Measurements from ENCODE around the gene TANGO2.
A peak's percentile ranks its signal among the peaks of the same experiment; 100 is the strongest.

The TANGO2 gene

DNA sequence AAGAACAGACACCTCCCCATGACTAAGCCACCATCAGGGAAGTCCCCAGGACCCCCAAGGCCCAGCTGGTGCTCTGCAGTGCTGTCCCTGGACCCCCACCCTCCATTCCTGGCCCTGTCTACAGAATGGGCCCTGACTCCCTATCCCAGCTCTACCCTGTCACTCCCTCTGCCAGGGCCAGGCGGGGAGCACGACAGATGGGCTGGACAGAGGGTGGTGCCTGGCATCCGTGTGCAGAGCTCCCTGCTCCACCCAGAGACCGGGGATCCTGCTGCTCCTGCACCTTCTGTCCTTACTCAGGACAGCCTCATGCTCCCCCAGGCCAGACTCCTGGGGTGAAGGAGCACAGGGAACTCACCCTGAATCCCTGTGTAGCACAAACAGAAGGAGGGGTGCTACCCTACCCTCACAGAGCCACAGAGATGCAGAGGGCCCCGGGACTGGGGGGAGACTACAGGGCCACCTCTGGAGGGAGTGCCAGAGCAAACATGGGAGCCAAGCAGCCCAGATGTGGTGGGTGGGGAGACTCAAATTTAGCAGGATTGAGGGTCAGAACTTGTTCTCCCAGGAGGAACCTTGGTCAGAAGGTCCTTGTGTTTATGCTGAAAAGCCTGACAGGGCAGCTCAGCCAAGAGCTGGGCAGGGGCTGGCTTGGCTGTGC is 6.3 kb upstream of the TANGO2 start:
- no peak for DNase-seq

DNA sequence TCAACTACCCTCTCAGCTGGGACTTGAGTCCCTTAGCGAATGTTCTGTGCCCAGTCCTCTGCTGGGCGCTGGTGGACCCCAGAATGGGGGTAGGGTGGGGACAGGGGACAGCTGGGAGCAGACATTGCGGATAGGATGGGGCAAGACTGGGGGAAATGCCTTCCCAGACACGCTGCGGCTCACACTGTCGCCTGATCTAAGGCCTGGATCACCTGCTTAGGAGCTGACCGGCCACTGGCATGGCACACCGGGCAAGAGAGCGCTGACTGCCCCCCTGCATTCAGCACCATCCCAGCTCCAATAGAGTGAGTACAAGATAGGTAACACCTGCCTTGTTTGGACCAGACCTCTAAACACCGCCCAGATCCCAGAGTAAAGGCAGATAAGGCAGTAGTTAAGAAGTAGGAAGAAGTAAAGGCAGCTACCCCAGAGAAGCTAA is 5.7 kb upstream of the TANGO2 start:
- DNase-seq, result no peak

DNA sequence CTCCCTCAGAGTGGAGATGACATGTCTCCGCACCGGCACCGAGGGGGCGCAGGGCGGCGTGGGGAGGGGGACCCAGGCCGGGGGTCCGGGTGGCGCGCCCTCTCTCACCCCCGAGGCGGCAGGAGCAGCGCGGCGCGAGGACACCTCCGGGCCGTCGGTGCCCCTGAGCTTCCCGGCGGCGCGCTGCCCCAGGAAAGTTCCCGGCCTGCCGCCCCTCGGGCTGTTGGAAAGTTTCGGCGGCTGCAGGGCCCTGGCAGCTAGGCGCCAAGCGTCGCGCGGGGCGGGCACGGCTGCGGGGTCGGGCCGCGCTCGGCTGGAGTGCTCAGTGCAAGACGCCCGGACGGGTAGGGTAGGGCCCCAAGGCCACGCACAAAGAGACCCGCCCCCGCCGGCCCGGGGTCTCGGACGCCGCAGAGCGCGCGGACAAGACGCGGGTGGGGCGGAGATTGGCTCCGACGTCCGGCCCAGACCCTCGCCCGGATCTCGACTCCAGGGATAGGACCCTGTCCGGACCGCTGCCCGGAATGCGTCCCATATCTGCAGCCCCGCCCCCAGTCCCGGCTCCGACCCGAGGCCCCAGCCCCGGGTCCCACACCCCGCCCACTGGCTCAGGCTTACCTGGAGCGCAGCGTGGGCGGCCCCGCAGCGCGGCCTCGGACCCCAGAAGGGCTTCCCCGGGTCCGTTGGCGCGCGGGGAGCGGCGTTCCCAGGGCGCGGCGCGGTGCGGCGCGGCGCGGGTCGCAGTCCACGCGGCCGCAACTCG is 4.8 kb upstream of the TANGO2 start:
- DNase-seq, result no peak

DNA sequence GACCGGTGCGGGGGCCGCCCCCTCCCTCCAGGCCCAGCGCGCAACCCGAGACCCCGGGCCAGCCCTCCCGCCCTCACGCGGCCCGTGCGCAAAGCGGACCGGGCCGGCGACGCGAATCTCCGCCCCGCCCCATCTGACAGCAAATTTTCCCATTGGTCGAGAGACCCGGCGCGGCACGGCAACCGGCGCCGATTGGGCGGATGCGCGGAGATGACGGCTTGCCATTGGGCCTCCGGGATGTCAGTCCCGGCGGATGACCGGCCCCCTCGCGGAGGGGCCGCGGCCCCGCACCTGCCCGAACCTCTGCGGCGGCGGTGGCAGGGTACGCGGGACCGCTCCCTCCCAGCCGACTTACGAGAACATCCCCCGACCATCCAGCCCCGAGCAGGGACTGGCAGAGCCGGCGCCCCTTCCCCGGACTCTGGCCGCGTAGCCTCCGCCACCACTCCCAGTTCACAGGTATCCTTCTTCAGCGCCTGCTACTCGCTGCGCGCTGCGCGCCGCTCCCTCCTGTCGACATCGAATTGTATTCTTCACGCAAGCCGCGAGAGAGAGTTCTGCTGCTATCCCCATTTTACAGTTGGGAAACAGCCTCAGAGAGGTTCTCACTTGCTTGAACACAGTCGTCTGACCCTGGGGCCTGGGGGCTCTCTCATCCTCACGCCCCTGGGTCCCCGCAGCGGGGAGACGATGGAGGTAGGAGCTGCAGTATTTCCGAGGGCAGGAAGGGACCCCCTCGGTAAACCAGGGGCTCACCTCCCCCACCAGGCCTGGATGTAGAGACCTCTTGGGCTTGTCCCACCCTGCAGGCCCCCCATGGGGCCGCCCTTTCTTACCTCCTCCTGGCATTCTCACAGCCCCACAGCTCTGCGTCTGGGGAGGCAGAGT is 3.9 kb upstream of the TANGO2 start, which contains the start of gene ARVCF:
TSS of gene ARVCF (minus strand) at position 90 of the 888 bp plus-strand sequence. CDS start 26,029 bp downstream, outside the sequence.
- DNase-seq, result peak; percentile 49

DNA sequence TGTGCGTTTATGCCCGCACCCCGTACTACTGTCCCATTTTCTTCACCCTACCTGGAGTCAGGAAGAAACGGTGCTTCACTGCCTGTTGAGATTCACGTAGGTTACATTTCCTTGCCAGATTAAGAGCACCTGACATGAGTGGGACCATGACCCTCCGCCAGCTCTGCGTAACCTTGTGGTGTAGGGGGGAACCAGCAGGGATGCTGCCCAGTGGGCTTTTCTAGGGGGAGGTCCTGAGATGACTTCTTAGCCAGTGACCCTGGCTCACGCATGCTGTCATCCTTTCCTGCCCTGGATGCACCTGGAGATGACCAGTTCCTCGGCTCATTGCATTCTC is 3.3 kb upstream of the TANGO2 start:
- no peak for DNase-seq

DNA sequence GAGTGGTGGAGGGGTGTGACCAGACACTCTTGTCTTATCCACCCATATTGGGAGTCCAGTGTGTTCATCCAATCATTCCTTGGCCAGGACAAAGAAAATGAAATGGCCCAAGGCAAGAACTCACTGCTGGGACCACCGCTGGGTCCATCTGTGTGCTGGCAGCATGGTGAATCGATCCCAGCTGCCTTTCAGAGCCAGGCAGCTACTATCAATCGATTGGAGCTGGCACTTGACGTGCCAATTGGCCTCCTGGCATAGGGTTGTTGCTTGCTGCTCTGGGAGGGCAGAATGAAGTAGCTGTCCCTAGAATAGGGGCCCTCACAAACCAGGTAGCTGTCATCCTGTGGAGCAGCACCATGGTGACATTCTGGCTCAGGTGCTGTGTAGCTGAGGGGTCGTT is 2.9 kb upstream of the TANGO2 start:
- no peak for DNase-seq

DNA sequence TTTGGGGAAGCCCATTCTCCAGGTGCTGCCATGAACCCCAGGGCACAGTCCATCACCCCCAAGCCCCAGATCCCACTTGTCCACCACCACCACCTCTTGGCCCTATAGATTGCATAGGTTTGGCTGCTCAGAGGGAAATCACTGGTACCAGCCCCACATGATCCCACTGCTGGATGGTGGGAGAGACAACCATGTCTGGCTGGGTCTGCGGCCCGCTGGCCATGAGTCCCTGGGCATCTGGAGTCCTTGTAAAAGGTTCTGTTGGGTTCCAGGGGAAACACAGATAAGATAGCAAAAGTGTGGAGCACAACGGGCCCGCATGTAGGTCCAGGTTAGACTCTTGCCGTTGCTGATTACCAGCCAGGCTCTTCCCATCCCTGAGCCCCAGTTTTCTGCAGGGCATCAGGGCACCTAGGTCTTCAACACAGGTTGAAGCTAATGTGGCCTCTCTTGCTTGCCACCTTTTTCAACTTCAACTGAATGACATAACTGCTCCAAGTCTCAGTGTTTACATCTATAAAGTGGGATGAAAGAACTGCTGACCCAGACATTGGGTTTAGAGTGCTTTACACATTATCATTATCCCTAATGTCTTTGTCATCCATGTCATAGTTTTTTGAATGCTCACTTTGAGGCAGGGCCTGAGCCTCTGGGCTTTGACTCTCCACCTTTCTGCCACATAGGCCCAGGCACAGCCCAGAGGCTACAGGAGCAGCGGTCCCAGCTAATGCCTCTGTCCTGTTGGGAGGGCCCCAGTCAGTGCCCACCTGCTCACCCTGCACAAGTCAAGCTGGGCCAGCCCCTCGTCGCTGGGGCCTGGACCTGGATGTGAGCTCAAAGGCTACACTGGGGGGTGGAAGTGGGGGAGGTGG is 1.0 kb upstream of the TANGO2 start:
- no peak for DNase-seq

DNA sequence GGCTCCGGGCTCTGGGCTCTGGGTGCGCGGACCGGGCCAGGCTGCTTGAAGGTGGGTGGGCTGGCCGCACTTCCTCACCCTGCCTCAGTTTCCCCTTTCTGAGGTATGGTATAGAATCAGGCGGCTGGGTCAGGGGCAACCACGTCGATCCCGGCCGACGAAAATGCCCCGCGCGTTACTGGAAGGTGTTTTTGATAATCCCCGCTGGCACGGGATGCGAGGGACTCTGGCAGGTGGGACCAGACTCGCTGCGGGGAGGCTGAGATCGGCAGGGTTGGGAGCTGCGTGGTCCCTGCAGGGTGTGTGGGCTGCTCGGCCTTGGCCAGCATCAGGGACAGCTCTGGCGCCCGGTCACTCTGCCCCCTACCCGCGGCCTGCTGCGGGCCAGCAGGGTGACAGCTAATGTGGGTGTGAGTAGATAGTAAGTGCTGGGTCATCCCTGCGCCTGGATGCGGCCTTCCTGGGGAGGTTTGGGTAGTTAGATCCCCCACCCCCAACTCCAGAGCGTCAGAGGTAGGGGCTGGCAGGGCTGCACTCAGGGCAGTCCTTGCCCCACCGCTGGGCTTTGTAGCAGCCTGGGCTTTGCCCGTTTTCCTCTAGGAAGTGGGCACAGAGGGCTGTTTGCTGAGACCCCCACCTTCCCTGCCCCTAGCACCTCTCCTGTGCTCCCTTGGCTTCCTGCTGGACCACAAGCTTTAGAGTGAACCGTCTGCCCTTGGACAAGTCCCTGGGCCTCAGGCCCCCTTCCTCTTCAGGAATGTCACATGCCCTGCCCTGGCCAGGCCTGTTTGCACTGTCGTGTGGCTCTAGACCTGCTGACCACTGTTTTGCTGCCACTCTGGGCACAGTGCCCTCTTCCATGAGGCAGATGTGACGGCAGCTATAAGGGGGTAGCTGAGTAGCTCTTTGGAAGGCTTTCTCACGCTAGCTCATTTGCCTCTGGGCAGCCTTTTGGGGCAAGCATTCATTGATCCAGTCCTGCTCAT is 579 bp downstream of the TANGO2 start:
- DNase-seq, result no peak

DNA sequence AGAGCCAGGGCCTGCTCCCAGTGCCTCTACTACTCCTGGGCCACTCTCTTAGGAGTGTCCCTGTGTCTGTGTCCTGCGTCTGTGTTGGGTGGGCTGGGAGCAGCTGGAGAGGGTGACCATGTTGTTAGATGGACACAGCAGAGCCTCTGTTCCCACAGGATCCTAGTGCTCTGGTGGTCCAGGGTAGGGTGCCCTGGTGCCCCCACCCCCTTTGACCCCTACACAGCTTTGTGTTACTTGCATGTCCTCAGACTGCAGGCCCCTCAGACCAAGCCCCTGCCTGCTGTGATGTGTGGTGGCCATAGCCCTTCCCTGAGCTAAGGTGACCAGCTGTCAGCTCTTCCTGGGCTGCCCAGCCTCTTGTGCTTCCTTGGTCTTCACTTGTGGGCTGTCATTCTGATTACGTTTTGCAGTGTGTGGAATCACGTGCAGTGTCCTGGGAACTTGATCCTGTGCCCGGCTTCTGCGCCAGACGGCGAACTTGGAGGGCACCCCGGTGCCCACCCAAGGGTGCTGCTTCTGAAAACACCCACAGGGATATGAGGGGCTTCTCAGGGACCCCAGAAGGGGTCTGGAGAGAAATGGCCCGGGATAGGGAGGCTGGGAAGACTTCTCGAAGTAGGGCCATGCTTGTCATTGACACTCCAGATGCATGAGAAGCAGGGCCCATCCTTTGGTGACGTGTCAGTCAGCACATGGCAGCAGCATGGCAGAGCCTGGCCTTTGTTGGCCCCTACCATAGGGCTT is 1.5 kb downstream of the TANGO2 start:
- DNase-seq, result no peak

DNA sequence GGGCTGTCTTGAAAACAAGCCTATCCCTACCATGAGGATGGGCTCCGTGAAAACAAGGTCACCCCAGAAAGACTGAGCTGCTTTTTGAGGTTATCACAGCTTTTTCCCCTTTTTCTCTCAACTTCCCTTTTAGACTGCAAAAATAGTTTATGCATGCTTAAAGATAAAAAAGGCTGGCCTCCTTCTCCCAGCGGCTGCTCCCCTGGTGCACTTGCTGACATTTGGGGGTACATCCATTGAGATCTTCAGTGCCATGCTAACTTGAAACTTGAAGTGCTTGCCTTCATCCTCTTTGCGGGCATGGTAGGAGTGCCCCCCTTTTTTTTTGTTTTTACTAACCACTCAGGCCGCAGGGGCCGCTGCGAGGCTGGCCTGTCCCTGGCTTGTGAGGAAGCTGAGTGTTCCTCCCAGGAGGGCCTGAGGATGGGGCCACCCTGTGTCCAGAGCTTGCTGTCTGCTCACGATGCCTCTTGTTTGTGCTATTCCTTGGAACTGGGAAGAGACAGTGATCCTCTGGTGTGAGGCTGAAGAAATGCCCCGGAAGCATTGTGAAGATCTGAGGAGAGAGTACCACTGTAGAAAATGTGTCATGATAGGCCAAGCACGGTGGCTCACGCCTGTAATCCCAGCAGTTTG is 2.2 kb downstream of the TANGO2 start:
- DNase-seq, result no peak

DNA sequence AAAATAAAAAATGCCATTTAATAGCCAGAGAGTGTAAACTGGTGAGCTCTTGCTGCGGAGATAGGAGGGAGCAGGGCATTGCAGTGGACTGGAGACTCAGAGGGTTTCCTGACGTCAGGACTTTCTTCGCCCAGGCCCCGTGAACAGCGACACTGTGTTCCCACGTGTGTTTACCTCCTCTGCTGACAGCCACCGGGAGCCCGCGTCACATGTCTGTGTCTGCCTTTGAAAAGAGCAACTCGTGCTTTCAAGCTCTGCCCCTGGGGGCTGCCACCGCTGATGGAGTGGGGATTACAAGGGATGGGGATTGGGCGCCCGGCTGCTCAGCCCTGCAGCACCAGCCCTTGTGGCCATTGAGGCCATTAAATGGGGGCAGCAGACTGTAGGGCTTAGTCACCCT is 3.3 kb downstream of the TANGO2 start:
- no peak for DNase-seq

DNA sequence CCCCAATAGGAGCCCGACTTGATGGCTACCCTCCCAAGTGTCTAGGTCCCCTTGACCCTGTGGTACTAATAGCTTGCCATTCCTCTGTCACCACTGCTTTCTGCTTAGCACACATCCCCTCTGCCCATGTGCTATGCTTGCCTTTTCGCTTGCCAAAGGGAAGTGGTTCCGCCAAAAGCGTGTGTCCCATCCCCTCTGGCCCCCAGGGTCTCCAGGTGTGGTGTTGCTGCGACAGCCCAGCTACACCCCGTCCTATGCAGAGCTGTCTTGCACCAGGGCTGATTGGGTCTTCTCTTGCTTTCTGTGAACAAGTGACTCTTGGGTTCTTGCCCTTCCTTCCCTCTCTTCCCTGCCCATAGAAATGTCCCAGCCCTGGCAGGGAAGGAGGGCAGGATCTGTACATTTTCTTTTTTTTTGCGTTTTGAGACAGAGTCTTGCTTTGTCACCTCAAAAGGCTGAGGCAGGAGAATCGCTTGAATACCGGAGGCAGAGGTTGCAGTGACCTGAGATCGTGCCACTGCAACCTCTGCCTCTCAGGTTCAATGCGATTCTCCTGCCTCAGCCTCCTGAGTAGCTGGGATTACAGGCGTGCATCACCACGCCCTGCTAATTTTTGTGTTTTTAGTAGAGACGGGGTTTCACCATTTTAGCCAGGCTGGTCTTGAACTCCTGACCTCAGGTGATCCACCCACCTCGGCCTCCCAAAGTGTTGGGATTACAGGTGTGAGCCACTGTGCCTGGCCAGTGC is 3.9 kb downstream of the TANGO2 start:
- no peak for DNase-seq

DNA sequence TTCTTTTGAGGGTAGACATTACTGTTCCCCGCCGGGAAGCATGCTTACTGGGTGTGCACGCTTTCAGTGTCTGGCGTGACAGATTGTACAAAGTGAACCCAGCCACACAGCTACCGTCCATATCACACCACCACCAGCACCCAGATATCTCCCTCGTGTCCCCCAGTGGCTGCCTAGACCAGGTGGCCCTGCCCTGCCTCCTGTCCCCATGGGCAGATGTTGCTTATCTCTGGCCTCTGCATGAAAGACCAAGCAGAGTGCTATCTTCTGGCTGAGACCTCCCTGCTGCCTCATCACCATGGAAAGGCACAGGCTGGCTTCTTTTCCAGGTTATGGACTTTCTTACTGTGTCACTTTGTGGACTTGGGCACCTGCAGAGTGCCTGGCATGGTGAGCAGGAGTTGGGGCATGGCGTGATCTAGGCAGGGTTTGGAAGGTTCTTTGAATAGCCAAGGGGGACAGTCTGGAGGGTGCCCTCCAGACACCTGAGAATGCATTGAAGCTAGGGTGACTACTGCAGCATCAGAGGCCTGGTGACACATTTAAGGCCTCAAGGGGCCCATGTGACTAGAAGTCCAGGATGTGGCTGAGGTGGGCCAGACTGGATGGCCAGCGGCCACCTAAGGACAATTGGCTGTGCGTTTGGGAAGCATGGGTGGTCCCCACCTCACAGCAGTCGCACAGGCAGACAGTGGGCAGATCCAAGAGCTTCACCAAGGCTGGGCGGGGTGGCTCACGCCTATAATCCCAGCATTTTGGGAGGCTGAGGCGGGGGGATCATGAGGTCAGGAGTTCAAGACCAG is 4.7 kb downstream of the TANGO2 start:
- DNase-seq, result no peak

DNA sequence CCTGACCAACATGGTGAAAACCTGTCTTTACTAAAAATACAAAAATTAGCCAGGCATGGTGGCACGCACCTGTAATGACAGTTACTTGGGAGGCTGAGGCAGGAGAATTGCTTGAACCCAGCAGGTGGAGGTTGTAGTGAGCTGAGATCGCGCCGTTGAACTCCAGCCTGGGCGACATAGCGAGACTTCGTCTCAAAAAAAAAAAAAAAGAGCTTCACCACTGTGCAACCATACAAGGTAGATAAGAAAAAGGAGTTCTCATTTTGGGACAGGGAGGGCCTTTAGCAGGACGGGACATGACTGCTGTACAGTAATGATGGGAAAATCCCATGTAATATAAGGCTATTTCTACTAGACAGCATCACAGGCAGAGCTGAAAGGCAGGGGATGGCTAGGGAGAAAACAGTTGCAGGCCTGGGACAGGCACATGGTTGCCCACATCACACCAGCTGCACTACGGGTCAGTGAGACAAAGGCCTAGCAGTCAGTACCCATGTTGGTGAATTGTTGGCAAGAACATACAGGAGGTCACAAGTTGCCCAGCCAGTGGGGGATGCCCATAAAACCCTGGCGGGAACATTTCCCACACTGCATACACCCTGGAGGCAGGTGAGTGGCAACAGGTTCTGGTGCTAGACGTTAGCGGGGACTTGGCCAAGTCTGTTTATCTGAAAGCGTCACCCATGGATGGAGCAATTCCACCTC is 5.4 kb downstream of the TANGO2 start:
- DNase-seq, result no peak

DNA sequence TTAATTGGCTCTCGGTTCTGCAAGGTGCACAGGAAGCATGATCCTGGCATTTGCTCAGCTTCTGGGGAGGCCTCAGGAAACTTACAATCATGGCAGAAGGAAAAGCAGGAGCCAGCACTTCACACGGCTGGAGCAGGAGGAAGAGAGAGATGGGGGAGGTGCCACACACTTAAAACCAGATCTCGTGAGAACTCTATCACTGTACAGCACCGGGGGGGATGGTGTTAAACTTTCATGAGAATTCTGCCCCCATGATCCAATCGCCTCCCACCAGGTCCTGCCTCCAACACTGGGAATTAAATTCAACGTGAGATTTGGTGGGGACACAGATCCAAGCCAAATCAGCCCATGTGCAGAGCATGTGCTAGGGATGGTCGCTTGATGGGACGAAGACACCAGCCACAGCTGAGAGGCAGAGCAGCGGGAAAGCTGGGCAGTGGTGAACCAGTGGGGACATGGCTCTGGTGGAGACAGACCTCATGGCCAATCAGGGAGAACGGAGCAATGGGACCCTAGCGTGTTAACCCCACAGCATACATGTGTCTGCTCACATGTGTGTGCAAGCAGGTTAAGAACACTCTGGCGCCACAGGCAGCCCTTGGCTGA is 6.2 kb downstream of the TANGO2 start:
- DNase-seq, result no peak

DNA sequence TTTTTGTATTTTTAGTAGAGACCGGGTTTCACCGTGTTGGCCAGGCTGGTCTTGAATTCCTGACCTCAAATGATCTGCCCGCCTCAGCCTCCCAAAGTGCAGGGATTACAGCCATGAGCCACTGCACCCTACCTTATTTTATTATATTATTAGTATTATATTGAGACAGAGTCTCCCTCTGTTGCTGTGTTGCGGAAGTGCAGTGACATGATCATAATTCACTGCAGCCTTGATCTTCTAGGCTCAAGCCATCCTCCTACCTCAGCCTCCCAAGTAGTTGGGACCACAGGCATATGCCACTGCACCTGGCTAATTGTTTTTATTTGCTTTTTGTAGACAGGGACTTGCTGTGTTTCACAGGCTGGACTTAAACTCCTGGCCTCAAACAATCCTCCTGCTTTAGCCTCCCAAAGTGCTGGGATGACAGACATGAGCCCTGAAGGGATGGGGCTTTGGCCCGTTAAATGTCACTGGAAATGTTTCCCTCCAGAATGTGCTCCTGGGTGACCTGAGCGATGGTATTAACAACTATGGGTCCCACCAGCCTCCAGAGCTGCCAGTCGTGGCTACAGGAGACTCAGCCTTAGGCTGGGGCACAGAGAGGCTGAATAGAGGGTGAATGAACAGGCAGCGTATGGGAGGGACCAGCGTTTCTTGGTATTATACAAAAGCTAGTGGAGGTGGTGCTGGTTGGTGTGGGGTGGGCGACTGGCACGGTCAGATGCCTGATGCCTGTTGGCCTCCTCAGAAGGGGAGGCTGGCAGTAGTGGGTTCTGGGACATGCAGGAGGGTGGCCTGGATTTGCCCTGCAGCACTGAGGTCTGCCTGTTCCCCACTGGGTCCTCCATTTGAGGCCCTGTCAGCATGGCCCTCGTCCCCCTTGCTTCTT is 7.3 kb downstream of the TANGO2 start:
- no peak for DNase-seq

Measured in DMS79 treated with DMSO at 0.1 percent for 48 hours (cell line).